RWPE2 (cell line): Measurements from ENCODE around the gene LRCH1.

Source experiments
- ATAC-seq: fragments of 200-7000 bp; cut with Tn5 transposase; 3 replicates; pipeline ENCODE4 v1.9.1; 2021; ENCODE audit warnings: low read depth
- DNase-seq: peaks from one replicate; pipeline ENCODE4 v3.0.0-alpha.2; 2020; ENCODE audit warnings: low spot score
- H3K27ac ChIP-seq: fragments of 450-650 bp; 2 replicates; pipeline ENCODE4 v1.5.1; 2017; ENCODE audit warnings: mild to moderate bottlenecking; ENCODE audit not compliant: poor library complexity, severe bottlenecking
- H3K27me3 ChIP-seq: fragments of 250-450 bp; sonication (Bioruptor Pico); 2 replicates; pipeline ENCODE4 v1.5.1; 2021; ENCODE audit warnings: mild to moderate bottlenecking, moderate library complexity; ENCODE audit not compliant: insufficient read depth, poor library complexity, severe bottlenecking
- H3K36me3 ChIP-seq: fragments of 250-450 bp; sonication (Bioruptor Pico); 2 replicates; pipeline ENCODE4 v1.5.1; 2020; ENCODE audit warnings: low read depth, mild to moderate bottlenecking, moderate library complexity
- H3K4me1 ChIP-seq: fragments of 250-450 bp; sonication (Bioruptor Pico); 2 replicates; pipeline ENCODE4 v1.5.1; 2021; ENCODE audit warnings: mild to moderate bottlenecking, moderate library complexity; ENCODE audit not compliant: insufficient read depth, poor library complexity, severe bottlenecking
- H3K4me3 ChIP-seq: fragments of 250-450 bp; sonication (Bioruptor Pico); 2 replicates; pipeline ENCODE4 v1.5.1; 2021; ENCODE audit warnings: mild to moderate bottlenecking, moderate library complexity; ENCODE audit not compliant: severe bottlenecking
- H3K9me3 ChIP-seq: fragments of 250-450 bp; sonication (Bioruptor Pico); 2 replicates; pipeline ENCODE4 v1.5.1; 2021; ENCODE audit warnings: mild to moderate bottlenecking, moderate library complexity; ENCODE audit not compliant: severe bottlenecking
- CTCF ChIP-seq: fragments of 450-650 bp; IDR thresholded peaks from one replicate; pipeline ENCODE4 v1.5.1; 2017; ENCODE audit warnings: mild to moderate bottlenecking, moderate library complexity; ENCODE audit not compliant: poor library complexity, severe bottlenecking

LRCH1 gene

GRCh38 chr13:46648166-46648607, 95.2 kb downstream of the LRCH1 start:
- Histone ChIP-seq H3K4me1 (no peaks in the 10 kb centered on the region), H3K36me3 (no peaks in the 10 kb centered on the region), H3K27me3 (no peaks in the 10 kb centered on the region), H3K27ac (no peak overlapping the region), H3K4me3 (no peak overlapping the region), H3K9me3 (no peaks in the 10 kb centered on the region)
- ATAC-seq (peak; percentile 66; the same call in 2 of the 3 replicates), DNase-seq (no peak)
- TF ChIP-seq CTCF: no peak

GRCh38 chr13:46649816-46650215, 96.8 kb downstream of the LRCH1 start:
- Histone ChIP-seq H3K27me3 (no peaks in the 10 kb centered on the region), H3K4me3 (no peak overlapping the region), H3K27ac (no peak overlapping the region), H3K9me3 (no peaks in the 10 kb centered on the region), H3K36me3 (no peaks in the 10 kb centered on the region), H3K4me1 (no peaks in the 10 kb centered on the region)
- ATAC-seq (no peak), DNase-seq (no peak)
- TF ChIP-seq CTCF: no peak

- no peak overlapping the region for H3K27ac ChIP-seq
- peaks cover 8% of the 10 kb centered on the region for H3K4me1 ChIP-seq
- no peak overlapping the region for H3K4me3 ChIP-seq
- no peak for DNase-seq
- no peak for TF ChIP-seq CTCF
- H3K27me3 ChIP-seq: no peaks in the 10 kb centered on the region
- H3K36me3 ChIP-seq: no peaks in the 10 kb centered on the region
- no peak for ATAC-seq
- no peaks in the 10 kb centered on the region for H3K9me3 ChIP-seq
These were observed 102.0 kb downstream of the LRCH1 start for GRCh38 chr13:46654951-46655350.

- no peak overlapping the region for H3K4me3 ChIP-seq
These were observed 102.6 kb downstream of the LRCH1 start for GRCh38 chr13:46655377-46656180.

More at GRCh38 chr13:46655377-46656180, 102.6 kb downstream of the LRCH1 start:
- TF ChIP-seq CTCF: no peak
- Histone ChIP-seq H3K27ac (no peak overlapping the region), H3K4me1 (peaks cover 8% of the 10 kb centered on the region), H3K36me3 (no peaks in the 10 kb centered on the region), H3K27me3 (no peaks in the 10 kb centered on the region), H3K9me3 (no peaks in the 10 kb centered on the region)
- peak; percentile 12; the same call in 1 of the 3 replicates for ATAC-seq
- no peak for DNase-seq
